Adrenal gland (tissue), 12 donors: ENCODE data around the gene CHN2. TPM values are rescaled to one million over a fixed set of nuclear protein-coding genes. Genes with fewer than 3 reads are reported as not detected.

ENCODE experiments used
- DNase-seq, 7 donors: peaks; one replicate each; pipeline ENCODE4 v3.0.0-alpha.2; 2019 to 2020
- H3K27ac ChIP-seq, 5 donors: fragments of 200-600 bp; sonication (generic) in 4 of 5; 1 replicate in 3 of 5; 2 replicates in 2 of 5; pipeline versions ENCODE4 v1.5.1 to v1.8.0; 2016 to 2020; ENCODE audit warnings: mild to moderate bottlenecking in 1 of 5
- H3K27me3 ChIP-seq: fragments of 200-600 bp; 2 replicates; pipeline ENCODE4 v1.8.0; 2021
- H3K36me3 ChIP-seq, 2 donors: fragments of 200-600 bp; replicated peaks in 1 of 2; 1 replicate in 1 of 2; 2 replicates in 1 of 2; pipeline versions ENCODE4 v1.5.1 to v1.8.0; 2018 to 2022
- H3K4me1 ChIP-seq, 2 donors: fragments of 200-600 bp; replicated peaks in 1 of 2; 1 replicate in 1 of 2; 2 replicates in 1 of 2; pipeline versions ENCODE4 v1.5.1 to v1.8.0; 2018 to 2021
- H3K4me3 ChIP-seq, 4 donors: fragments of 200-600 bp; sonication (generic) in 3 of 4; one replicate each; pipeline ENCODE4 v1.5.1; 2016 to 2018
- H3K9me3 ChIP-seq, 3 donors: fragments of 200-600 bp; sonication (generic) in 1 of 3; replicated peaks in 1 of 3; 1 replicate in 2 of 3; 2 replicates in 1 of 3; pipeline versions ENCODE4 v1.5.1 to v1.8.0; 2016 to 2021
- CTCF ChIP-seq, 6 experiments: fragments of 450-650 bp in 4 of 6; fragments of 200-600 bp in 2 of 6; sonication (generic) in 1 of 6; IDR thresholded peaks; 1 replicate in 5 of 6; 2 replicates in 1 of 6; pipeline versions ENCODE4 v1.5.1 to v1.8.0; 2016 to 2021; ENCODE audit warnings: antibody characterized with exemption in 6 of 6, mild to moderate bottlenecking in 2 of 6, moderate library complexity in 1 of 6
- POLR2A ChIP-seq, 2 donors: fragments of 450-650 bp; IDR thresholded peaks; one replicate each; pipeline ENCODE4 v1.6.1; 2017; ENCODE audit warnings: antibody characterized with exemption in 2 of 2, mild to moderate bottlenecking in 2 of 2, moderate library complexity in 1 of 2
- WGBS, 4 donors: extraction: QIAGEN DNeasy Blood & Tissue Kit in 2 of 4; methylation state at CpG; one replicate each; pipeline versions ENCODE4 v1.1.5 to v1.1.7; 2013 to 2017; 5-methylcytosine and 5-hydroxymethylcytosine counted together
- intact Hi-C, 2 donors: fragments of 100-400 bp; cut with DNase I; formaldehyde crosslinking; loops; one replicate each; pipeline versions ENCODE4 v1.14.1 to v1.15.0; 2022 to 2023
- polyA plus RNA-seq, 3 donors: library from polyadenylated mRNA; stranded (reverse); fragments of 200-250 nt in 2 of 3; fragments of 350-450 nt in 1 of 3; fragmentation: Illumina TruSeq in 1 of 3; extraction: RNeasy Lipid Tissue Mini Kit (QIAGEN cat#74804) in 1 of 3; gene quantifications; one replicate each; pipeline ENCODE4 v1.2.3, GENCODE V29; 2013 to 2014
- total RNA-seq, 9 donors: library from RNA; depleted of rRNA in 4 of 9; stranded (reverse); fragments of >200 nt in 4 of 9; fragments of 120-200 nt in 1 of 9; fragmentation: NEBNext Ultra II Directional in 1 of 9; extraction: Animal tissue kit (Norgen Biotek cat#: 25700) in 1 of 9; gene quantifications; one replicate each; pipeline versions ENCODE4 v1.1.0 to v1.2.4, GENCODE V29; 2013 to 2023
- donor health status: healthy with polysubstance abuse.
- donor health status: Bipolar disorder and iron deficiency.
- donor health status: DM: yes; HTN: yes; CAD: no.
- donor health status: DM: no; HTN: no; CAD: no.
- donor health status: DM: no; HTN: no; CAD: no.
- donor health status: DM: yes; HTN: yes; CAD: no.

Gene CHN2
- total and polyA plus RNA-seq, 12 donors: 2.7 to 35.4 (median 11.5) TPM

GRCh38 chr7:29309041-29309854 is 114.7 kb downstream of the CHN2 start:
- peak in 1 of 7 donors; percentile 19 for DNase-seq
- peaks cover 0 to 3% of the 10 kb centered on the region in 2 donors for H3K4me1 ChIP-seq
- no peaks in the 10 kb centered on the region for H3K9me3 ChIP-seq
- no peaks in the 10 kb centered on the region for H3K36me3 ChIP-seq
- H3K4me3 ChIP-seq: no peak overlapping the region
- no peak overlapping the region for H3K27ac ChIP-seq
- intact Hi-C loops: no loop called here
- 87 to 95% (median 91%) methylated on average over 9 of the region's 9 CpGs for WGBS, 4 donors
- TF ChIP-seq CTCF (IDR thresholded peaks at IDR 0.05): peak in 2 of 6 experiments; percentile 14 to 15
- no peak for TF ChIP-seq POLR2A (IDR thresholded peaks at IDR 0.05)
- no peaks in the 10 kb centered on the region for H3K27me3 ChIP-seq

GRCh38 chr7:29310625-29311024 is 116.0 kb downstream of the CHN2 start:
- no peak overlapping the region for H3K27ac ChIP-seq
- no peaks in the 10 kb centered on the region for H3K36me3 ChIP-seq
- intact Hi-C loops: no loop called here
- no peaks in the 10 kb centered on the region for H3K9me3 ChIP-seq
- H3K4me3 ChIP-seq: no peak overlapping the region
- no peaks in the 10 kb centered on the region for H3K4me1 ChIP-seq
- no peaks in the 10 kb centered on the region for H3K27me3 ChIP-seq
- no peak for DNase-seq
- TF ChIP-seq POLR2A (IDR thresholded peaks at IDR 0.05) (no peak), CTCF (IDR thresholded peaks at IDR 0.05) (no peak)

GRCh38 chr7:29311314-29311713 is 116.7 kb downstream of the CHN2 start:
- H3K4me1 ChIP-seq: no peaks in the 10 kb centered on the region
- TF ChIP-seq POLR2A (IDR thresholded peaks at IDR 0.05) (no peak), CTCF (IDR thresholded peaks at IDR 0.05) (no peak)
- intact Hi-C loops: no loop called here
- 83 to 100% (median 89%) methylated on average over 3 of the region's 3 CpGs for WGBS, 4 donors
- H3K36me3 ChIP-seq: no peaks in the 10 kb centered on the region
- no peak for DNase-seq
- no peaks in the 10 kb centered on the region for H3K27me3 ChIP-seq
- no peaks in the 10 kb centered on the region for H3K9me3 ChIP-seq
- no peak overlapping the region for H3K27ac ChIP-seq
- H3K4me3 ChIP-seq: no peak overlapping the region

GRCh38 chr7:29314148-29314547 is 119.6 kb downstream of the CHN2 start:
- TF ChIP-seq POLR2A (IDR thresholded peaks at IDR 0.05) (no peak), CTCF (IDR thresholded peaks at IDR 0.05) (no peak)
- intact Hi-C loops: no loop called here
- no peak overlapping the region for H3K27ac ChIP-seq
- WGBS, 4 donors: 81 to 98% (median 91%) methylated on average over 1 of the region's 1 CpG
- no peak overlapping the region for H3K4me3 ChIP-seq
- no peaks in the 10 kb centered on the region for H3K36me3 ChIP-seq
- H3K27me3 ChIP-seq: no peaks in the 10 kb centered on the region
- DNase-seq: no peak
- H3K4me1 ChIP-seq: no peaks in the 10 kb centered on the region
- no peaks in the 10 kb centered on the region for H3K9me3 ChIP-seq
